H1 (cell line): ENCODE measurements around the gene CAMK2G. TPM values are rescaled to one million over a fixed set of nuclear protein-coding genes. Genes with fewer than 3 reads are reported as not detected.
A peak's percentile ranks its signal among the peaks of the same experiment; 100 is the strongest.
"Not testable (repeated sequence)": the region's sequence is repeated elsewhere in the genome, so short reads cannot be mapped to it uniquely, and the experiment has no call there.

Experiments used
- CTCF ChIA-PET: fragments of 300-600 bp; sonication (Branson Sonifier 250); formaldehyde crosslinking; loops from one replicate; lab custom pipeline; 2021; ENCODE audit not compliant: partially characterized antibody; lab: Charles Lee
- POLR2A ChIA-PET: fragments of 300-600 bp; sonication (Branson Sonifier 250); formaldehyde crosslinking; loops from one replicate; lab custom pipeline; 2021; ENCODE audit warnings: inconsistent platforms; ENCODE audit not compliant: partially characterized antibody; lab: Charles Lee
- DNase-seq, 2 experiments: peaks; one replicate each; pipeline versions ENCODE4 v3.0.0 to v3.0.0-alpha.2; 2010 to 2022; ENCODE audit warnings: low spot score in 2 of 2, low read depth in 1 of 2, mixed read lengths in 1 of 2
- FAIRE-seq: peaks from 2 replicates; lab custom pipeline; 2011; peaks lifted over from hg19 to GRCh38; lab: Jason Lieb, UNC
- H2AFZ ChIP-seq: 2 replicates; pipeline ENCODE4 v1.8.1; 2012; ENCODE audit warnings: low read length, inconsistent platforms
- H2AK5ac ChIP-seq: 2 replicates; pipeline ENCODE4 v1.6.1; 2013; ENCODE audit warnings: low read depth, low read length
- H2BK120ac ChIP-seq: replicated peaks from 2 replicates; pipeline ENCODE3; 2013; ENCODE audit warnings: low read depth, low read length, inconsistent platforms
- H2BK12ac ChIP-seq: 2 replicates; pipeline ENCODE4 v1.6.1; 2013; ENCODE audit warnings: low read depth, low read length
- H2BK15ac ChIP-seq: 2 replicates; pipeline ENCODE4 v1.6.1; 2013; ENCODE audit warnings: low read length
- H2BK20ac ChIP-seq: 2 replicates; pipeline ENCODE4 v1.6.1; 2013; ENCODE audit warnings: low read length
- H2BK5ac ChIP-seq: 2 replicates; pipeline ENCODE4 v1.6.1; 2013; ENCODE audit warnings: low read depth, low read length
- H3K14ac ChIP-seq: 2 replicates; pipeline ENCODE4 v1.6.1; 2013; ENCODE audit warnings: inconsistent platforms; ENCODE audit not compliant: insufficient read length
- H3K18ac ChIP-seq: 2 replicates; pipeline ENCODE4 v1.6.1; 2013; ENCODE audit warnings: low read length; ENCODE audit errors: extremely low read depth
- H3K23ac ChIP-seq: 2 replicates; pipeline ENCODE4 v1.6.1; 2013; ENCODE audit warnings: inconsistent platforms; ENCODE audit not compliant: insufficient read length
- H3K23me2 ChIP-seq: 2 replicates; pipeline ENCODE4 v1.6.1; 2013; ENCODE audit warnings: low read depth, low read length
- H3K27ac ChIP-seq: 2 replicates; pipeline ENCODE4 v1.6.1; 2011; ENCODE audit warnings: low read depth, low read length, inconsistent platforms
- H3K27me3 ChIP-seq, 4 experiments: replicated peaks in 1 of 4; 1 replicate in 1 of 4; 2 replicates in 3 of 4; pipeline versions ENCODE4 v1.6.1 to v1.8.1; 2011 to 2013; ENCODE audit warnings: low read length in 3 of 4, mild to moderate bottlenecking in 3 of 4, inconsistent platforms in 2 of 4, mixed read lengths in 2 of 4, moderate library complexity in 1 of 4; ENCODE audit not compliant: control insufficient read depth in 3 of 4, insufficient read depth in 3 of 4; ENCODE audit errors: extremely low read depth in 1 of 4
- H3K36me3 ChIP-seq, 4 experiments: 2 replicates each; pipeline versions ENCODE4 v1.6.1 to v1.8.1; 2011 to 2013; ENCODE audit warnings: mild to moderate bottlenecking in 4 of 4, low read length in 3 of 4, moderate library complexity in 2 of 4, control low read depth in 1 of 4, inconsistent platforms in 1 of 4; ENCODE audit not compliant: insufficient read depth in 4 of 4, control insufficient read depth in 2 of 4
- H3K4ac ChIP-seq: replicated peaks from 2 replicates; pipeline ENCODE3; 2013; ENCODE audit warnings: low read length, low read depth, mixed read lengths, inconsistent platforms; ENCODE audit not compliant: insufficient read length
- H3K4me1 ChIP-seq, 4 experiments: replicated peaks in 1 of 4; 1 replicate in 1 of 4; 2 replicates in 3 of 4; pipeline versions ENCODE4 v1.6.1 to v1.8.1; 2011 to 2013; ENCODE audit warnings: low read length in 3 of 4, inconsistent platforms in 2 of 4, mixed read lengths in 1 of 4; ENCODE audit not compliant: insufficient read depth in 4 of 4, control insufficient read depth in 3 of 4
- H3K4me2 ChIP-seq, 2 experiments: 2 replicates each; pipeline versions ENCODE4 v1.6.1 to v1.8.1; 2011 to 2013; ENCODE audit warnings: low read depth in 2 of 2, low read length in 2 of 2, control low read depth in 1 of 2, inconsistent platforms in 1 of 2, mild to moderate bottlenecking in 1 of 2; ENCODE audit not compliant: insufficient read depth in 1 of 2
- H3K4me3 ChIP-seq, 4 experiments: fragments of 200-600, 300-600 bp in 1 of 4; sonication (generic), shearing (Covaris generic), sonication (Bioruptor Twin) in 1 of 4; 2 replicates each; pipeline versions ENCODE4 v1.5.1 to v1.8.1; 2011 to 2016; ENCODE audit warnings: low read length in 4 of 4, low read depth in 3 of 4, control low read depth in 2 of 4, inconsistent platforms in 2 of 4, mild to moderate bottlenecking in 2 of 4, mixed read lengths in 1 of 4, moderate library complexity in 1 of 4; ENCODE audit not compliant: insufficient read depth in 2 of 4; ENCODE audit errors: extremely low read depth in 1 of 4
- H3K56ac ChIP-seq: replicated peaks from 2 replicates; pipeline ENCODE3; 2013; ENCODE audit warnings: low read depth, mild to moderate bottlenecking, mixed read lengths, low read length, inconsistent platforms; ENCODE audit not compliant: insufficient read length
- H3K79me1 ChIP-seq: 2 replicates; pipeline ENCODE4 v1.6.1; 2013; ENCODE audit warnings: low read depth, low read length, control low read depth
- H3K79me2 ChIP-seq, 2 experiments: 2 replicates each; pipeline versions ENCODE4 v1.6.1 to v1.8.1; 2012 to 2013; ENCODE audit warnings: low read length in 2 of 2, mild to moderate bottlenecking in 2 of 2, inconsistent platforms in 1 of 2; ENCODE audit not compliant: insufficient read depth in 2 of 2, control insufficient read depth in 1 of 2
- H3K9ac ChIP-seq, 4 experiments: replicated peaks in 1 of 4; 1 replicate in 1 of 4; 2 replicates in 3 of 4; pipeline versions ENCODE4 v1.6.1 to v1.8.1; 2011 to 2013; ENCODE audit warnings: low read depth in 3 of 4, low read length in 3 of 4, control low read depth in 2 of 4, mild to moderate bottlenecking in 2 of 4, moderate library complexity in 2 of 4, inconsistent platforms in 1 of 4; ENCODE audit errors: extremely low read depth in 1 of 4
- H3K9me3 ChIP-seq, 2 experiments: 2 replicates each; pipeline versions ENCODE4 v1.6.1 to v1.8.1; 2012 to 2013; ENCODE audit warnings: mild to moderate bottlenecking in 2 of 2, moderate library complexity in 2 of 2, control low read depth in 1 of 2, inconsistent platforms in 1 of 2, low read depth in 1 of 2, low read length in 1 of 2, mixed read lengths in 1 of 2; ENCODE audit not compliant: insufficient read depth in 2 of 2
- H4K20me1 ChIP-seq, 2 experiments: replicated peaks in 1 of 2; 2 replicates each; pipeline versions ENCODE3 to v1.8.1; 2011 to 2013; ENCODE audit warnings: inconsistent platforms in 2 of 2, low read length in 2 of 2, mild to moderate bottlenecking in 1 of 2; ENCODE audit not compliant: insufficient read depth in 2 of 2, control insufficient read depth in 1 of 2
- H4K5ac ChIP-seq: 2 replicates; pipeline ENCODE4 v1.6.1; 2013; ENCODE audit warnings: low read length, low read depth, mixed read lengths, inconsistent platforms; ENCODE audit not compliant: insufficient read length
- H4K8ac ChIP-seq: 2 replicates; pipeline ENCODE4 v1.8.0; 2013; ENCODE audit warnings: mild to moderate bottlenecking, moderate library complexity, low read length, inconsistent platforms; ENCODE audit not compliant: insufficient read depth; ENCODE audit errors: extremely low read depth
- H4K91ac ChIP-seq: replicated peaks from 2 replicates; pipeline ENCODE3; 2013; ENCODE audit warnings: low read length, mixed read lengths, inconsistent platforms; ENCODE audit not compliant: insufficient read length
- HDAC2 ChIP-seq, 2 experiments: fragments of 300-600 bp in 1 of 2; sonication (generic) in 1 of 2; IDR thresholded peaks; 2 replicates each; pipeline ENCODE4 v1.6.1; 2011 to 2012; ENCODE audit warnings: low read depth in 2 of 2, low read length in 2 of 2, mild to moderate bottlenecking in 2 of 2, moderate library complexity in 2 of 2, borderline replicate concordance in 1 of 2, inconsistent platforms in 1 of 2
- KDM5A ChIP-seq: fragments of 200-600 bp; IDR thresholded peaks from 2 replicates; pipeline ENCODE4 v1.7.1; 2012; ENCODE audit warnings: mild to moderate bottlenecking, low read length, inconsistent platforms, mixed read lengths
- RBBP5 ChIP-seq: IDR thresholded peaks from 2 replicates; pipeline ENCODE4 v1.7.1; 2012; ENCODE audit warnings: low read depth, mild to moderate bottlenecking, inconsistent platforms, low read length, moderate library complexity, borderline replicate concordance
- SIRT6 ChIP-seq: IDR thresholded peaks from one replicate; pipeline ENCODE4 v1.7.1; 2012; ENCODE audit warnings: low read length, inconsistent platforms
- TAF1 ChIP-seq: IDR thresholded peaks from 2 replicates; pipeline ENCODE4 v1.6.1; 2011; ENCODE audit warnings: mild to moderate bottlenecking, low read depth, low read length
- WGBS, 2 experiments: shearing (Covaris generic) in 1 of 2; methylation state at CpG; one replicate each; pipeline versions ENCODE4 v1.1.6 to v1.1.7; 2013 to 2015; ENCODE audit warnings: low lambda C conversion rate in 2 of 2, mixed read lengths in 2 of 2, inconsistent platforms in 1 of 2, low coverage in 1 of 2, missing lambda C conversion rate in 1 of 2; ENCODE audit not compliant: insufficient replicate concordance in 2 of 2, insufficient coverage in 1 of 2, insufficient read length in 1 of 2; ENCODE audit errors: extremely low coverage in 1 of 2, missing lambda C conversion rate in 1 of 2; 5-methylcytosine and 5-hydroxymethylcytosine counted together
- polyA plus RNA-seq, 7 experiments: library from polyadenylated mRNA; depleted of rRNA in 3 of 7; stranded (reverse) in 5 of 7; unstranded in 2 of 7; fragments of >200 nt in 5 of 7; fragments of 200-250 nt in 2 of 7; gene quantifications; 1 replicate in 5 of 7; 2 replicates in 1 of 7; 4 replicates in 1 of 7; pipeline versions ENCODE4 v1.2.1 to v1.2.3, GENCODE V29; 2011 to 2013; ENCODE audit warnings: missing spikeins in 2 of 7, mixed read lengths in 2 of 7
- total RNA-seq: library from RNA; stranded (reverse); fragmentation: NEBNext Ultra II Directional; extraction: Animal tissue kit (Norgen Biotek cat#: 25700); gene quantifications from 2 replicates; pipeline ENCODE4 v1.2.1, GENCODE V29; 2021
- TF ChIP-seq, protein P1 (sequence below): IDR thresholded peaks from 2 replicates; pipeline ENCODE4 v1.6.1; 2012; ENCODE audit warnings: inconsistent platforms

The CAMK2G gene
- total and polyA plus RNA-seq, 2 of the 8 experiments (the other 6 are each of a cell fraction or from before 2014, with no cell fraction given) = 28.9 to 31.7 TPM

DNA sequence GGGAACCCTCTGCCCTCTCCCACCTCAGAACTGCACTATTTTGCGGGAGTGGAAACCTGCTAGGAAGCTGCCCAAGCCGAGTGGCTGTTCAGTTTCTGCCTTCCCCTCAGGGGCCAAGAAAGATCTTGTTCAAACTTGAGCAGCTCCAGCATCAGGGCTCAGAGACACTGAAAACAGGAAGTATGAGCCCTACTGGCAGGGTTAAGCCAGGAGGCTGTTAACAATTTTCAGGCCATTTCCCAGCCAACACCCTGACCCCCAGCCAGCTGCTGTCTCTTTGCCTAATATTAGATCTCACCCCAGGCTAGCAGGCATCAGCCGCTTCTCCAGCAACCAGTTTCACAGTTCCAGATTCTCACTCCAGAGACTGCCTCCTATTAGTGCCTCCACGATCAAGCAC lies 45.7 kb upstream of the CAMK2G start (continued):
- TF ChIP-seq TAF1 = no peak
- no peak for TF ChIP-seq HDAC2 (IDR thresholded peaks at IDR 0.05; ENCODE audit: borderline replicate concordance in 1 of 2, low read depth in 2 of 2, low read length in 2 of 2)
- TF ChIP-seq RBBP5 = no peak
- no peak for TF ChIP-seq SIRT6
- TF ChIP-seq, protein P1, sequence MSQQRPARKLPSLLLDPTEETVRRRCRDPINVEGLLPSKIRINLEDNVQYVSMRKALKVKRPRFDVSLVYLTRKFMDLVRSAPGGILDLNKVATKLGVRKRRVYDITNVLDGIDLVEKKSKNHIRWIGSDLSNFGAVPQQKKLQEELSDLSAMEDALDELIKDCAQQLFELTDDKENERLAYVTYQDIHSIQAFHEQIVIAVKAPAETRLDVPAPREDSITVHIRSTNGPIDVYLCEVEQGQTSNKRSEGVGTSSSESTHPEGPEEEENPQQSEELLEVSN = no peak
- TF ChIP-seq KDM5A = no peak

GRCh38 chr10:73919481-73919880 lies 45.1 kb upstream of the CAMK2G start:
- not testable (repeated sequence) for H3K9me3 ChIP-seq, H3K4ac ChIP-seq, DNase-seq, H3K36me3 ChIP-seq, H3K4me2 ChIP-seq, H3K56ac ChIP-seq, H3K9ac ChIP-seq, H2BK20ac ChIP-seq, H4K20me1 ChIP-seq, H2BK5ac ChIP-seq, H2AK5ac ChIP-seq, H4K8ac ChIP-seq, H4K5ac ChIP-seq, H3K27me3 ChIP-seq, FAIRE-seq, H3K27ac ChIP-seq, H3K79me2 ChIP-seq, H3K14ac ChIP-seq, H3K23ac ChIP-seq, H4K91ac ChIP-seq, H3K79me1 ChIP-seq, H3K23me2 ChIP-seq, H3K4me3 ChIP-seq, H2BK120ac ChIP-seq, H3K18ac ChIP-seq, H2BK15ac ChIP-seq
- WGBS, 2 experiments = 88% methylated on average over 8 of the region's 8 CpGs; no CpG with 5 or more reads in 1 of the 2 experiments
- Histone ChIP-seq H2AFZ (0 out of 2 replicates have a peak overlapping the region, but pooled peaks have one; percentile 91), H3K4me1 (peaks cover 2 to 12% (median 5%) of the 10 kb centered on the region in 4 experiments), H2BK12ac (0 out of 2 replicates have a peak overlapping the region, but pooled peaks have one; percentile 81)
- ChIA-PET POLR2A (interaction anchor here (1.1 to 4.1 kb wide), 4 partner anchors 12 to 80 kb away, joined by 3 to 16 read pairs (median 8); no protein-coding TSS in a partner anchor), CTCF (interaction anchor here (0.9 to 6.5 kb wide), 12 partner anchors 9 to 162 kb away, joined by 3 to 42 read pairs (median 4); no protein-coding TSS in a partner anchor)
